ENCODE data around the gene SRR.

Gene SRR

DNA sequence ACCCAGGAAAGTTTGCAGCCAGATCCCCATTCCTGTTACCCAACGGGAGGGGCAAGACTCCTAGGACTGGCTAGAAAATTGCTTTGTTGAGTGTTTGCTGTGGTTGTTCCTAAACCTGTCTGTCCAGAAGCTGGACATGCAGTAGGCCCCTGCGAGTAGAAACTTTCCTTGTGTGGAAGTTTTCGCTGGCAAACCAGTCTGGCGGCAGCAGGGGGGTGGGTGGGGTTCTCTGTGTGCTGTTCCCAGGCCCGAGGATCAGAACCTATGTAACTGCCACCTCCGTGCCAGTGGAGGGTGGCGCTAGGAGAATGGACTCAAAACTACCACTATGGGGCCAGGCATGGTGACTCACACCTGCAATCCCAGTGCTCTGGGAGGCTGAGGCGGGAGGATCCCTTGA is 42.7 kb downstream of the SRR start:
- no peak for DNase-seq

DNA sequence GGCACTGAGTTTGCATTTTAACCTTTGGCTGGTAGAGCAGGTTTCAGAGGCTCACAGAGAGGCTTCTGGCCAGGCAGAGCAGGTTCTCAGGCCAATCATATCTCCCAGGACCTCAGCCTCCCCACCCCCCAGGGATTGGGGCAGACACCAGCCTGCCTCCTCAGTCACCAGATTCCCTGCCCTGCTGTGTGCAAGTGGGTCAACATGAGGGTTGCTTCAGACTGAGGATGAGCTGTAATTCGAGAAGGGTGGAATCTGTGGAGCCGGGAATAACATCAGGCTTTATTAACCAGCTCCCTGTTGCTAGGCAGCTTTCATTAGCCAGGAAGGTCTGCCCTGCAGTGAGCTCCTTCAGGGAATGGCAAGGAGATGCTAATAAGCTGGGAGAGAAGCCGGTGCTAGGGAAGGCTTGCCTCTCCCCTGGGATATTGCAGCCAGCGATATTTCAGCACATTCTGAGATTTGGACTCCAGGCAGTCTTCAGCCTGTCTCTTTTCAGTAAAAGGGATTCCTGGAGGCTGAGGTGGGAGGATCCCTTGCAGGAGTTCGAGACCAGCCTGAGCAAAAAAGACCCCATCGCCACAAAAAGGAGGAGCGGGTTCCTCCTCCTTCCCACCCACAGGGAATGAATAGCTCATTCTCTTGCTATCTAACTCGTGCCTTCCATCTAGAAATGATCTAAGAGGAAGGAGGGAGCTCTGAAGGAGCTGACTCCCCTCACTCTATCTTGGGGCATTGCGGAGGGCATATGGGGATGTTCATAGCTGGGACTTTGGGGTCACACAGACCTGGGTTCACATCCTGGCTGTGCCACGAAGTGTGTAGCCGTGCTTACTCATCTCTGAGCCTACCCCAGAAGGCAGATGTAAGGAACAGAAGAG is 44.3 kb downstream of the SRR start:
- no peak for DNase-seq

GRCh38 chr17:2351269-2351668 is 47.5 kb downstream of the SRR start:
- DNase-seq = no peak

DNA sequence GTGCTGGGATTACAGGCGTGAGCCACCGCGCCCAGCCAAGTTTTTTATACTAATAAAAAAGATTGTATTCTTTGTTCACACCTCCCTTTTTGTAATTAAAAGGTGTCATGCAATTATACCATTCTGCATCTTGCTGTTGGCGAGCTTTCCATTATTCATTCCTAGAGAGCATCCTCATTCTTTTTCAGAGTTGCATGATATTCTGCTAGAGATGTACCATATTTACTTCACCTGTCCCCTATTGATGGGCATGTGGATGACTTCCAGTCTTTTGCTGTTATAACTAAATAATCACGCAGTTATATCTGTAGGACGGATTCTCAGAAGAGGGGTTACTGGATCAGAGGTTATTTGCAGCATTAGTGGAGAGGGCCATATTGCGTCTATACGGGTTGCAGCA is 50.6 kb downstream of the SRR start:
- no peak for DNase-seq

GRCh38 chr17:2357237-2357636 is 53.5 kb downstream of the SRR start:
- no peak for DNase-seq

DNA sequence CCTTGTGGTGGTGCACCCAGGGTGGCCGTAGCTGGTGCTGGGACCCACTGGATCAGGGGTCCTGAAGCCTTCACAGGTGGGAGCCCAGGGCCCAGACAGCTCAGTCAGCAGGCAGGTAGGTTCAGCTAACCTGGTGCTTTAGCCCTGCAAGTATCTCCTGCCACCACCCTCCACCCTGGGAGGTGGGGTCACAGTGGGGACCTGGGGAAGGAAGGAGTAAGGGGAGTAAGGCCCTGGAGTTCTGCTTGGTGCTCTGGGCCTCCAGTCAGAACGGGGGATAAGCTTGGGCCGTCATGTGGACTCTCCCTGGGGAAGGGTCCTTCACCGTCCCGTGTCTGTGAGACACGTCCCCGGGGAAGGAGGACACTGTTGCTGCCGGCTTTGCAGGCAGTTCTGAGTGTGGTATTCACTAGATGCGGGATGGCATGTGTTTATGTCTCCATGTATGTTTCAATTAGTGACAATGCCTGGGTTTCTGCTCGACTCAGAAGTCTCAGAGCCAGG is 54.2 kb downstream of the SRR start:
- no peak for DNase-seq

DNA sequence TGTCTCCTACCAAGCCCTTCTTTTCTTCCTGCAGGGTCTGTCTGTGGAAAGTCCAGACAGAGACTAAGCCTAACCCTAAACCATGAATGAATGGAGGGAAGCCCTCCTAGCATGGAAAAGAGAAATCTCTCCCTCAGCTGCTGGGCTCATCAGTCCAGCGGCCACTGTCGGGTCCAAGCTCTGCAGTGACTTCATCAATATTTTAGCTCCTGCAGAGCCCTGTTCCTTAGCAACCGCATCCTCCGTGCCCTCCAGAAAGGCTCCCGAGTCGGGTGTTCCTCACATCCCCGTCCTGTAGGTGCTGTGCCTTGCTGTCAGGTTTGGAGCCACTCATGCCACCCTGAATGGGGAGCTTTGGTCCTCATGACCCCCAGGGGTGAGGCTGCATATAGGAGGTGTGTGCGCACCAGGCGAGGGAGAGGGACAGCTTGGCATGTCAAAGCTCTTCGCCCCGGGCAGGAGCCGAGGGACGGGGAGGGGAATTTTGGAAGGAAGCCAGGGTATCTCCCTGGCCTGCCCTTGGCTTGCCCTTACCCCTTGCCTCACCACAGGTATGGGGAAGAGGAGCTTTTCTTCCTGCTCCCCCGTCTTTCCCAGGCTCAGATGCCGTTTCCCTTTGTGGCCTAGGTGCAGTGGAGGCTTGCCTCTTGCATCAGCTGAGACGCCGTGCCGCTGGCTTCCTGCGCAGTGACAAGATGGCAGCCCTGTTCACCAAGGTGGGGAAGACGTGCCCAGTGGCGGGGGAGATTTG is 57.4 kb downstream of the SRR start:
- DNase-seq = no peak

GRCh38 chr17:2362016-2362415 is 58.3 kb downstream of the SRR start:
- DNase-seq = no peak

DNA sequence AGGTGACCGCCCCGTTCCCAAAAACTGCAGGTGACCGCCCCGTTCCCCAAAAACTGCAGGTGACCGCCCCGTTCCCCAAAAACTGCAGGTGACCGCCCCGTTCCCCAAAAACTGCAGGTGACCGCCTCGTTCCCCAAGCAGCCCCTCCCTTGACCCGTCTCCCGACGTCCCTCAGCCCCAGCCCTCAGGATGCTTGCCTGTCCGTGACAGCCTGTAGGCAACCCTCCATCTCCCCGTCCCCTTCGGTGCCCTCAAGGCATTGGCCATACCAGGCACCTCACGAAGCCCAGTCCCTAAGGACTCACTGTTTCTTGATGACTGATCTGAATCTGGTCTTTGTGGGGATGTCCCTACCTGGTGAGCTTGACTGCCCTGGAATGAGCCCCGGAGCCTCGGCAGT is 58.7 kb downstream of the SRR start:
- no peak for DNase-seq

- DNase-seq = no peak
Observed at GRCh38 chr17:2362881-2363280, 59.1 kb downstream of the SRR start.

GRCh38 chr17:2363318-2363717 is 59.6 kb downstream of the SRR start:
- no peak for DNase-seq

DNA sequence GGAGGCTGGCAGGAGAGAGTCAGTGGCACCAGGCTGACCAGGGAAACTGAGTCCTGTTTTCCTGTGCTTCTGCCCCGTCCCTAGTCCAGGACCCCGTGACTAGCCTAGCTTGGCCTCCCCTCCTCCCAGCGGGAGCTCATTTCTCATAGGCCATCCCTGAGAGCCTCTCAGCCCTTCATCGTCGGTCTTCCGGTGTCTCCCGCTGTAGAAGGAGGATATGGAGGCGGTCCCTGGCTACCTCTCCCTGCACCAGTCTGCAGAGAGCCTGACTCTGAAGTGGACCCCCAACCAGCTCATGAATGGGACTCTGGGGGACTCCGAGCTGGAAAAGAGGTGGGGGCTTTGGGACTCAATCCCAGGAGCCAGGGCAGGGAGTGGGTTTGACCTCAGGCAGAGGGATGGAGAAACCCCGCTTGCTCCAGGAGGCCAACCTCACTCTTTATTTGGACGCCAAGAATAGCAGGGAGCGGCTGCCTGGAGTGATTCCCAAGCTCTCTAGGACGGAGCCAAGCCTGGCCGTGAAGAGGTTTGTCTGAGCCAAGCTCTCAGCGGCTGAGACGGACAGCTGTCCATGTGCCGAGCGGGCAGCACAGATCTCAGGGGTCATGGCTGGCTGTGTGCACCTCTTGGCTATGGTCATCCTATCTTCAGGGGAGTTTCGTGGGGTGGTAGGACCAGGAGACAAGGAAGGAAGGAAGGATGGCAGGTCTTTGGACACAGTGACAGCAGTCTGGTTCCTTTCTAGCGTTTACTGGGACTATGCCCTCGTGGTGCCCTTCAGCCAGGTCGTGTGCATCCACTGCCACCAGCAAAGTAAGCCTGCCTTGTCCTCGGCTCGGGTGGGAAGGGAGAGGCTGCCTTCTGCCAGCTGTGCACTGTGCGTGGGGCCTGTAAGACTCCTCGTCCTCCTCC is 60.4 kb downstream of the SRR start:
- DNase-seq = no peak

DNA sequence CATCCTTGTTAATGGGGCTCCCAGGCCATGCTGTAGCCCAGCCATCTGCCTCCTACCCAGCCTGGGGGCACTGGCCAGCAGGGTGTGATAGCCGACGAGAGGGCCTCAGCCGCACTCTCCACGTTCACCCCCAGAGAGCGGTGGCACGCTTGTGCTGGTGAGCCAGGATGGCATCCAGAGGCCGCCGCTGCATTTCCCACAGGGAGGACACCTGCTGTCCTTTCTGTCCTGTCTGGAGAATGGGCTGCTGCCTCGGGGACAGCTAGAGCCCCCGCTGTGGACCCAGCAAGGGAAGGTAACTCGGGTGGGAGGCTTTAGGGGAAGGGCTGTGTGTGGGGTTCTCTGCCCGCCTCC is 61.0 kb downstream of the SRR start:
- DNase-seq = no peak

- no peak for DNase-seq
Observed at GRCh38 chr17:2365132-2365531, 61.4 kb downstream of the SRR start.

GRCh38 chr17:2366747-2367494 is 63.2 kb downstream of the SRR start:
- DNase-seq = no peak

DNA sequence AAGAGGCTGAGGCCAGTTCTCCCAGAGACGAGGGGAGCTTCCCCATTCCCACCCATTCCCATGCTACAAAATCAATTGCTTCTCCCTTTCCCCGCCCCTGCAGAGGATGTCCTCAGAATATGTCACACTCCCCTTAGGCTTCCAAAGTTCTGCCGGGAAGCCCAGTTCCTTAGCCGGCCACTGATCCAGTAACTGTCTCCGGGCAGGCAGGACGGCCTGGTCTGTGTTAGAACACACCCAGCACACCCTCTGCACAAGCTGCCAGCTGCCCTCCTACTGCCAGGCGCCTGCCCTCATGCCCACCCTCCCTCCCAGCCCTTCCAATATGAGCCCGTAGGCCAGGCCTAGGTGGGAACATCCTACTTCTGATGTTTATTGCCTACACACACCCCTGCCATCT is 64.6 kb downstream of the SRR start:
- no peak for DNase-seq

- no peak for DNase-seq
Observed at GRCh38 chr17:2369039-2369438, 65.3 kb downstream of the SRR start.

GRCh38 chr17:2369551-2370210 is 65.9 kb downstream of the SRR start:
- no peak for DNase-seq

GRCh38 chr17:2370211-2370589 is 66.5 kb downstream of the SRR start:
- no peak for DNase-seq

- no peak for DNase-seq
Observed at GRCh38 chr17:2371183-2372130, 67.7 kb downstream of the SRR start.

- no peak for DNase-seq
Observed at GRCh38 chr17:2372180-2372579, 68.4 kb downstream of the SRR start.

Data from activated gamma-delta T cell (primary cell).